Immature natural killer cell (primary cell): ENCODE data around the gene GGA2. TPM values are rescaled to one million over a fixed set of nuclear protein-coding genes. Genes with fewer than 3 reads are reported as not detected.

Experiments
- DNase-seq, 3 donors: peaks; one replicate each; pipeline ENCODE4 v3.0.0; 2022; ENCODE audit warnings: mixed read lengths in 1 of 3
- H3K27ac Mint-ChIP-seq, 6 donors: one replicate each; pipeline ENCODE4 v1.8.0; 2020; ENCODE audit warnings: mixed read lengths in 6 of 6, mild to moderate bottlenecking in 5 of 6, inconsistent platforms in 4 of 6, moderate library complexity in 3 of 6
- H3K27me3 Mint-ChIP-seq, 3 donors: one replicate each; pipeline ENCODE4 v1.8.0; 2020 to 2021; ENCODE audit warnings: low read depth in 3 of 3, mild to moderate bottlenecking in 3 of 3, mixed read lengths in 3 of 3, moderate library complexity in 3 of 3, inconsistent platforms in 1 of 3
- H3K36me3 Mint-ChIP-seq, 3 donors: one replicate each; pipeline ENCODE4 v1.8.0; 2020; ENCODE audit warnings: mixed read lengths in 3 of 3, inconsistent platforms in 2 of 3, mild to moderate bottlenecking in 2 of 3
- H3K4me1 Mint-ChIP-seq, 2 donors: one replicate each; pipeline ENCODE4 v1.8.0; 2020; ENCODE audit warnings: inconsistent platforms in 2 of 2, mild to moderate bottlenecking in 2 of 2, mixed read lengths in 2 of 2, moderate library complexity in 1 of 2
- H3K4me3 Mint-ChIP-seq, 5 donors: one replicate each; pipeline ENCODE4 v1.8.0; 2020; ENCODE audit warnings: mild to moderate bottlenecking in 5 of 5, mixed read lengths in 5 of 5, inconsistent platforms in 3 of 5, moderate library complexity in 3 of 5
- H3K9me3 Mint-ChIP-seq, 6 donors: one replicate each; pipeline ENCODE4 v1.8.0; 2020; ENCODE audit warnings: mild to moderate bottlenecking in 6 of 6, mixed read lengths in 6 of 6, inconsistent platforms in 4 of 6, moderate library complexity in 3 of 6
- polyA plus RNA-seq, 3 donors: library from polyadenylated mRNA; unstranded; fragments of 300-500 nt; fragmentation: Illumina TruSeq; gene quantifications; one replicate each; pipeline ENCODE4 v1.2.3, GENCODE V29; 2021

GGA2 gene
- polyA plus RNA-seq, 3 donors from 2014 or later = 34.1 to 40.0 (median 36.1) TPM

- Mint-ChIP-seq H3K27ac (no peak overlapping the region), H3K4me3 (no peak overlapping the region), H3K36me3 (peaks cover 0 to 10% (median 6%) of the 10 kb centered on the region in 3 donors), H3K4me1 (no peaks in the 10 kb centered on the region), H3K9me3 (no peaks in the 10 kb centered on the region), H3K27me3 (no peaks in the 10 kb centered on the region)
- DNase-seq = no peak
These were observed 25.6 kb upstream of the GGA2 start for GRCh38 chr16:23535901-23536300.

- no peaks in the 10 kb centered on the region for H3K4me1 Mint-ChIP-seq
- H3K9me3 Mint-ChIP-seq = no peaks in the 10 kb centered on the region
- H3K4me3 Mint-ChIP-seq = no peak overlapping the region
- DNase-seq = no peak
- no peaks in the 10 kb centered on the region for H3K27me3 Mint-ChIP-seq
- no peak overlapping the region for H3K27ac Mint-ChIP-seq
- peaks cover 0 to 10% (median 6%) of the 10 kb centered on the region in 3 donors for H3K36me3 Mint-ChIP-seq
These were observed 24.9 kb upstream of the GGA2 start for GRCh38 chr16:23534868-23535860.

DNA sequence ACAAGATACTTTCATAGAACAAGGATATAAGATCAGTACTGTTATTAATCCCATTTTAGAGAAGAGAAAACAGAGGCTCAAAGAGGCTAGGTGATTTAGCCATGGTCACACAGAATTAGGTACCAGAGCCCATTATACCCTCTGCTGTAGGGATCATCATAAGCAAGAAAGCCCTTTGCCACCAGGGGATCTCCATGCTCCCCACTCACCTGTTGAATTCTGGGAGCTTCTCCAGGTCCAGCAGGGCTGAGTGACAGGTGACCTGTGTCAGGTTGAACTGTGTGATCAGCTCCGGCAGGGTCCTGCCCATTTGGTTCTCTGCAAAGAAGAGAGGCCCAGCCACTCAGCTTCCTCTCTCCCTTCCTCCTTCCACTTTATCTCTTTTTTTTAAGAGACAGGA lies 22.2 kb upstream of the GGA2 start:
- peaks cover 0 to 17% (median 11%) of the 10 kb centered on the region in 3 donors for H3K36me3 Mint-ChIP-seq
- no peak for DNase-seq
- H3K4me3 Mint-ChIP-seq = no peak overlapping the region
- H3K4me1 Mint-ChIP-seq = no peaks in the 10 kb centered on the region
- no peak overlapping the region for H3K27ac Mint-ChIP-seq
- H3K9me3 Mint-ChIP-seq = no peaks in the 10 kb centered on the region
- no peaks in the 10 kb centered on the region for H3K27me3 Mint-ChIP-seq

DNA sequence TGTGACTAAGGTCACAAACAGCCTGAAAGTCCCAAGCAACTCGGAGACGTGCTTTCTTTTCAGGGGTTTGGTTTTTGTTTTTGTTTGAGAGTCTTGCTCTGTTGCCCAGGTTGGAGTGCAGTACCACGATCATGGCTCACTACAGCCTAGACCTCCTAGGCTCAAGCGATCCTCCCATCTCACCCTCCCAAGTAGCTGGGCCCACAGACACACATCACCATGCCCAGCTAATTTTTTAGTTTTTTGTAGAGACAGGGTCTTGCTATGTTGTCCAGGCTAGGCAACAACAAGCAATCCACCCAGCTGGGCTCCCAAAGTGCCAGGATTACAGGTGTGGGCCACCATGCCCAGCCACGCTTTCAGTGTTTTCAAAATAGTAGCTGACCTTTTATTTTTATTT lies 19.8 kb upstream of the GGA2 start:
- Mint-ChIP-seq H3K27me3 (no peaks in the 10 kb centered on the region), H3K27ac (no peak overlapping the region), H3K4me3 (no peak overlapping the region), H3K36me3 (peaks cover 4 to 24% (median 15%) of the 10 kb centered on the region in 3 donors), H3K4me1 (no peaks in the 10 kb centered on the region), H3K9me3 (no peaks in the 10 kb centered on the region)
- no peak for DNase-seq

GRCh38 chr16:23528644-23529310 lies 18.5 kb upstream of the GGA2 start:
- Mint-ChIP-seq H3K27ac (no peak overlapping the region), H3K4me3 (no peak overlapping the region), H3K27me3 (no peaks in the 10 kb centered on the region), H3K9me3 (no peaks in the 10 kb centered on the region), H3K4me1 (no peaks in the 10 kb centered on the region), H3K36me3 (peaks cover 11 to 27% (median 19%) of the 10 kb centered on the region in 3 donors)
- no peak for DNase-seq

GRCh38 chr16:23527961-23528643 lies 17.8 kb upstream of the GGA2 start:
- H3K36me3 Mint-ChIP-seq = peaks cover 14 to 33% (median 24%) of the 10 kb centered on the region in 3 donors
- no peaks in the 10 kb centered on the region for H3K27me3 Mint-ChIP-seq

GRCh38 chr16:23524886-23525285 lies 14.6 kb upstream of the GGA2 start:
- DNase-seq = no peak
- no peaks in the 10 kb centered on the region for H3K27me3 Mint-ChIP-seq
- H3K4me3 Mint-ChIP-seq = no peak overlapping the region
- H3K36me3 Mint-ChIP-seq = peaks cover 27 to 48% (median 42%) of the 10 kb centered on the region in 3 donors
- no peaks in the 10 kb centered on the region for H3K4me1 Mint-ChIP-seq
- no peak overlapping the region for H3K27ac Mint-ChIP-seq
- no peaks in the 10 kb centered on the region for H3K9me3 Mint-ChIP-seq

More at GRCh38 chr16:23527961-23528643, 17.8 kb upstream of the GGA2 start:
- Mint-ChIP-seq H3K27ac (no peak overlapping the region), H3K4me1 (no peaks in the 10 kb centered on the region), H3K4me3 (no peak overlapping the region), H3K9me3 (no peaks in the 10 kb centered on the region)
- DNase-seq = no peak

DNA sequence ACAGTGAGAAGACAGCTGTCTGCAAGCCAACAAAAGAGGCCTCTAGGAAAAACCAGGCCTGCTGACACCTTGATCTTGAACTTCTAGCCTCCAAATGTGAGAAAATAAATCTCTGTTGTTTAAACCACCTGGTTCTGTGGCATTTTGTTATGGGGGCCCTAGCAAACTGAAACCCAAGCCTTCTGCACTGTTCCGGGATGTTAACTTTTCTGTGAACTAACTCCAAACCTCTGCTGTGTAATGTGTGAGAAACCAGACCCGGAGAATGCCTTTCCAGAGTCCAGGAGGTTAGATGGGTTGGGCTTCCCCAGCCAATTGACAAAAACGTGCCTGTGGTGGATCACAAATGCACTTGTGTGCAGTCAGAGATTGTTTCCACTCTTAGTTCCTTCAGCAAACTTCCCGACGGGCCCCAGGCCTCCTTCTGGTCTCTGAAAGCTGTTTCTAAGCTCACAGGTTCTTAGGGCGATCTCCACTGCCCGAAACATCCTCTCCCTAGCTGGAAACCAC lies 13.6 kb upstream of the GGA2 start:
- peaks cover 32 to 54% (median 48%) of the 10 kb centered on the region in 3 donors for H3K36me3 Mint-ChIP-seq

DNA sequence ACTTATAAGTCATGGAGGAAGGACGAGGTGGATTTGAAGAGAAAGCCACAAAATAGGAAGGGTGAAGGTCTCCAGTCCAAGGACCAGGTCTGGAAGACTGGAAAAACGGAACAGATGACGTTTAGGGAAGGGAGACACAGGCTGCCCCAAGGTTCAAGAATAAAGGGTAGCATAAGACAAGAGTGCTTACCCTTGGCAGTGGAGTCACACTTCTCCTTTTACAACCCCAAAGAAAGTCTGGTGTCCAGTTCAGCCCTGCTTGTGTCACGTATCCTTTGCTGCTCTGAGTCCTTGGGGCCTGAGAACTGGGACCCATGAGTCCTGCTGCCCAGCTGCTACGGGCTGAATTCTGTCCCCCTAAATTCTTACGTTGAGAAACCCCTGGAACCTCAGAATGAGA lies 13.0 kb upstream of the GGA2 start:
- Mint-ChIP-seq H3K36me3 (peaks cover 32 to 50% (median 48%) of the 10 kb centered on the region in 3 donors), H3K27ac (peak overlapping the region in 1 of 6 donors; percentile 28), H3K27me3 (no peaks in the 10 kb centered on the region), H3K4me3 (no peak overlapping the region), H3K9me3 (no peaks in the 10 kb centered on the region), H3K4me1 (no peaks in the 10 kb centered on the region)
- DNase-seq = no peak

More for the DNA sequence above, 13.6 kb upstream of the GGA2 start:
- no peak overlapping the region for H3K4me3 Mint-ChIP-seq
- DNase-seq = no peak
- peak overlapping the region in 1 of 6 donors; percentile 51 for H3K27ac Mint-ChIP-seq
- no peaks in the 10 kb centered on the region for H3K4me1 Mint-ChIP-seq
- H3K9me3 Mint-ChIP-seq = no peaks in the 10 kb centered on the region
- H3K27me3 Mint-ChIP-seq = no peaks in the 10 kb centered on the region

GRCh38 chr16:23521965-23522364 lies 11.7 kb upstream of the GGA2 start:
- Mint-ChIP-seq H3K36me3 (peaks cover 32 to 43% (median 41%) of the 10 kb centered on the region in 3 donors), H3K27me3 (no peaks in the 10 kb centered on the region), H3K4me3 (no peak overlapping the region), H3K9me3 (no peaks in the 10 kb centered on the region), H3K27ac (no peak overlapping the region), H3K4me1 (no peaks in the 10 kb centered on the region)
- no peak for DNase-seq

DNA sequence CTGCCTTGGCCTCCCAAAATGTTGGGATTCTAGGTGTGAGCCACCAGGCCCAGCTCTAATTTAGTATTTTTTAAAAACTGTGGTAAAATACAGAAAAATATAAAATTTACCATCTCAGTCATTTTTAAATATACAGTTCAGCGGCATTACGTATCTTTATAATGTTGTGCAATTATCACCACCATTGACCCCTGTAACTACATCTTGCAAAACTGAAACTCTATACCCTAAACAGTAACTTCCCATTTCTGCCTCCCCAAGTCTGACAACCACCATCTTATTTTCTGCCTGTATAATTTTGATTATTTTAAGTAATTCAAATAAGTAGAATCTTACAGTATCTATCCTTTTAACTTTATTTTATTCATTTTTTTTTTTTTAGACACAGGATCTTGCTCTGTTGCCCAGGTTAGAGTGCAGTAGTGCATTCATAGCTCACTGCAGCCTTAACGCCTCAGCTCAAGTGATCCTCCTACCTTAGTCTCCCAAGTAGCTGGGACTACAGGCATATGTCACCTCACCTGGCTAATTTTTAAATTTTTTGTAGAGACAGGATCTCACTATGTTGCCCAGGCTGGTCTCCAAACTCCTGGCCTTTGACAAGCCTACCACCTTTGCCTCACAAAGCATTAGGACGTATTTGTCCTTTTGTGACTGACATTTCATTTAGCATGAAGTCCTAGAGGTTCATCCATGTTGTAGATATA lies 10.9 kb upstream of the GGA2 start:
- Mint-ChIP-seq H3K27ac (no peak overlapping the region), H3K4me1 (no peaks in the 10 kb centered on the region)

DNA sequence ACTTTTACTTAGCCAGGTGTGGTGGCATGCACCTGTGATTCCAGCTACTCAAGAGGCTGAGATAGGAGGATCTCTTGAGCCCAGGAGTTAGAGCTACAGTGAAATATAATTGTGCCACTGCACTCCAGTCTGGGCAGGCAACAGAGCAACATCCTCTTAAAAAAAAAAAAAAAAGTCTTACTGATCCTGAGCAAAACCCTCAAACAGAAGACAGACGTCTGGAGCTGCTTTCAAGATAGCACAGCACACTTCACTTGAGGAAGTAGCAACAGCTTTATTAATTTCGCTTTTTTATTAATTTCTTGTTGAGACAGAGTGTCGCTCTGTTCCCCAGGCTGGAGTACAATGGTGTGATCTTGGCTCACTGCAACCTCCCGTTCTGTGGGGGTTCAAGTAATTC lies 10.2 kb upstream of the GGA2 start:
- no peak overlapping the region for H3K27ac Mint-ChIP-seq

More for the DNA sequence above, 10.9 kb upstream of the GGA2 start:
- Mint-ChIP-seq H3K9me3 (no peaks in the 10 kb centered on the region), H3K36me3 (peaks cover 32 to 43% (median 41%) of the 10 kb centered on the region in 3 donors), H3K27me3 (no peaks in the 10 kb centered on the region), H3K4me3 (no peak overlapping the region)
- no peak for DNase-seq

GRCh38 chr16:23519282-23519681 lies 9.0 kb upstream of the GGA2 start:
- H3K27ac Mint-ChIP-seq = no peak overlapping the region
- DNase-seq = no peak

More for the DNA sequence above, 10.2 kb upstream of the GGA2 start:
- Mint-ChIP-seq H3K27me3 (peaks cover 0 to 2% (median 1%) of the 10 kb centered on the region in 3 donors), H3K9me3 (no peaks in the 10 kb centered on the region), H3K36me3 (peaks cover 32 to 43% (median 41%) of the 10 kb centered on the region in 3 donors), H3K4me1 (peaks cover 2 to 3% of the 10 kb centered on the region in 2 donors), H3K4me3 (no peak overlapping the region)
- DNase-seq = no peak

More at GRCh38 chr16:23519282-23519681, 9.0 kb upstream of the GGA2 start:
- Mint-ChIP-seq H3K9me3 (no peaks in the 10 kb centered on the region), H3K4me1 (peaks cover 9 to 15% of the 10 kb centered on the region in 2 donors), H3K27me3 (peaks cover 0 to 2% (median 2%) of the 10 kb centered on the region in 3 donors), H3K4me3 (no peak overlapping the region), H3K36me3 (peaks cover 25 to 33% (median 32%) of the 10 kb centered on the region in 3 donors)
